Thyroid gland (tissue), 4 donors: ENCODE results near the gene AFF3. TPM values are rescaled to one million over a fixed set of nuclear protein-coding genes. Genes with fewer than 3 reads are reported as not detected.

Source experiments
- DNase-seq, 2 donors: peaks; one replicate each; pipeline ENCODE4 v3.0.0-alpha.2; 2019
- H3K27ac ChIP-seq, 3 donors: fragments of 200-600 bp; sonication (generic); 1 replicate in 2 of 3; 2 replicates in 1 of 3; pipeline ENCODE4 v1.5.1; 2016 to 2019; ENCODE audit warnings: mild to moderate bottlenecking in 1 of 3, moderate library complexity in 1 of 3
- H3K27me3 ChIP-seq: fragments of 200-600 bp; sonication (generic); one replicate; pipeline ENCODE4 v1.5.1; 2019
- H3K36me3 ChIP-seq, 2 donors: fragments of 200-600 bp; sonication (generic); one replicate each; pipeline ENCODE4 v1.5.1; 2016 to 2019
- H3K4me1 ChIP-seq, 2 donors: fragments of 200-600 bp; sonication (generic); one replicate each; pipeline ENCODE4 v1.5.1; 2017 to 2019
- H3K4me3 ChIP-seq, 3 donors: fragments of 200-600 bp; sonication (generic); replicated peaks in 1 of 3; 1 replicate in 2 of 3; 2 replicates in 1 of 3; pipeline ENCODE4 v1.5.1; 2016; ENCODE audit warnings: mild to moderate bottlenecking in 1 of 3
- H3K9me3 ChIP-seq: fragments of 200-600 bp; sonication (generic); one replicate; pipeline ENCODE4 v1.5.1; 2017
- CTCF ChIP-seq, 6 experiments: fragments of 200-600 bp in 3 of 6; fragments of 450-650 bp in 3 of 6; sonication (generic) in 3 of 6; IDR thresholded peaks; one replicate each; pipeline ENCODE4 v1.5.1; 2016 to 2019; ENCODE audit warnings: antibody characterized with exemption in 6 of 6, mild to moderate bottlenecking in 2 of 6, inconsistent platforms in 1 of 6, moderate library complexity in 1 of 6
- POLR2A ChIP-seq, 2 donors: fragments of 450-650 bp; IDR thresholded peaks; one replicate each; pipeline ENCODE4 v1.6.1; 2017; ENCODE audit warnings: antibody characterized with exemption in 2 of 2, mild to moderate bottlenecking in 2 of 2, moderate library complexity in 1 of 2
- WGBS, 2 donors: methylation state at CpG; one replicate each; pipeline ENCODE4 v1.1.5; 2017; 5-methylcytosine and 5-hydroxymethylcytosine counted together
- intact Hi-C: fragments of 100-400 bp; cut with DNase I; formaldehyde crosslinking; loops from one replicate; pipeline ENCODE4 v1.15.1; 2023
- total RNA-seq, 4 donors: library from RNA; depleted of rRNA; stranded (reverse); fragments of >200 nt; gene quantifications; one replicate each; pipeline ENCODE4 v1.2.3, GENCODE V29; 2016

AFF3 gene
- total RNA-seq, 4 donors from 2014 or later: 0.54 to 2.6 (median 1.1) TPM

GRCh38 chr2:99905636-99906035, 236.8 kb downstream of the AFF3 start:
- DNase-seq: no peak
- Histone ChIP-seq H3K27me3 (no peaks in the 10 kb centered on the region), H3K4me3 (no peak overlapping the region), H3K4me1 (no peaks in the 10 kb centered on the region), H3K9me3 (no peaks in the 10 kb centered on the region), H3K27ac (no peak overlapping the region), H3K36me3 (no peaks in the 10 kb centered on the region)
- intact Hi-C loops: no loop called here
- TF ChIP-seq POLR2A (IDR thresholded peaks at IDR 0.05): no peak
- no peak for TF ChIP-seq CTCF (IDR thresholded peaks at IDR 0.05)
- 95 to 96% methylated on average over 2 of the region's 2 CpGs for WGBS, 2 donors

GRCh38 chr2:99905025-99905424, 237.4 kb downstream of the AFF3 start:
- no peak overlapping the region for H3K4me3 ChIP-seq
- DNase-seq: no peak
- H3K27ac ChIP-seq: no peak overlapping the region
- H3K4me1 ChIP-seq: no peaks in the 10 kb centered on the region
- TF ChIP-seq POLR2A (IDR thresholded peaks at IDR 0.05) (no peak), CTCF (IDR thresholded peaks at IDR 0.05) (no peak)
- WGBS, 2 donors: 94 to 95% methylated on average over 5 of the region's 5 CpGs
- H3K9me3 ChIP-seq: no peaks in the 10 kb centered on the region
- H3K27me3 ChIP-seq: no peaks in the 10 kb centered on the region
- no peaks in the 10 kb centered on the region for H3K36me3 ChIP-seq
- intact Hi-C loops: no loop called here

GRCh38 chr2:99903981-99904380, 238.4 kb downstream of the AFF3 start:
- intact Hi-C loops: no loop called here
- H3K9me3 ChIP-seq: no peaks in the 10 kb centered on the region
- H3K4me3 ChIP-seq: no peak overlapping the region
- H3K27me3 ChIP-seq: no peaks in the 10 kb centered on the region
- 78 to 79% methylated on average over 5 of the region's 5 CpGs for WGBS, 2 donors
- TF ChIP-seq CTCF (IDR thresholded peaks at IDR 0.05) (no peak), POLR2A (IDR thresholded peaks at IDR 0.05) (no peak)
- H3K36me3 ChIP-seq: no peaks in the 10 kb centered on the region
- no peak for DNase-seq
- no peak overlapping the region for H3K27ac ChIP-seq
- H3K4me1 ChIP-seq: no peaks in the 10 kb centered on the region

GRCh38 chr2:99900556-99900955, 241.8 kb downstream of the AFF3 start:
- Histone ChIP-seq H3K4me1 (no peaks in the 10 kb centered on the region), H3K27me3 (no peaks in the 10 kb centered on the region), H3K27ac (no peak overlapping the region), H3K36me3 (no peaks in the 10 kb centered on the region), H3K4me3 (no peak overlapping the region), H3K9me3 (no peaks in the 10 kb centered on the region)
- intact Hi-C loops: no loop called here
- TF ChIP-seq POLR2A (IDR thresholded peaks at IDR 0.05): no peak
- no peak for TF ChIP-seq CTCF (IDR thresholded peaks at IDR 0.05)
- WGBS, 2 donors: 83 to 89% methylated on average over 7 of the region's 7 CpGs
- DNase-seq: no peak

GRCh38 chr2:99899882-99900281, 242.5 kb downstream of the AFF3 start:
- TF ChIP-seq CTCF (IDR thresholded peaks at IDR 0.05) (no peak), POLR2A (IDR thresholded peaks at IDR 0.05) (no peak)
- intact Hi-C loops: no loop called here
- Histone ChIP-seq H3K36me3 (no peaks in the 10 kb centered on the region), H3K27me3 (no peaks in the 10 kb centered on the region), H3K27ac (no peak overlapping the region), H3K9me3 (no peaks in the 10 kb centered on the region), H3K4me3 (no peak overlapping the region), H3K4me1 (no peaks in the 10 kb centered on the region)
- 22 to 27% methylated on average over 3 of the region's 3 CpGs for WGBS, 2 donors
- DNase-seq: no peak
